Activated T-helper 1 cell treated with anti-CD3 and anti-CD28 coated beads, Interleukin-12 subunit alpha, Interleukin-12 subunit beta, Interleukin-2, Interleukin-4 antibody, amounts not matched to agents 30 ng/mL and 10 ng/mL and 1 ng/mL, durations not matched to agents 14 hours and 24 hours and 36 hours (primary cell): Measurements from ENCODE around the gene LRRTM4. TPM values are rescaled to one million over a fixed set of nuclear protein-coding genes. Genes with fewer than 3 reads are reported as not detected.

ENCODE experiments used
- DNase-seq: peaks from one replicate; pipeline ENCODE4 v3.0.0; 2021; ENCODE audit warnings: low spot score
- H3K27ac Mint-ChIP-seq: one replicate; pipeline ENCODE4 v1.8.0; 2021; ENCODE audit warnings: mild to moderate bottlenecking, mixed read lengths
- H3K27me3 Mint-ChIP-seq: one replicate; pipeline ENCODE4 v1.8.0; 2022; ENCODE audit warnings: mild to moderate bottlenecking, moderate library complexity, mixed read lengths; ENCODE audit not compliant: insufficient read depth
- H3K36me3 Mint-ChIP-seq: one replicate; pipeline ENCODE4 v1.8.0; 2021; ENCODE audit warnings: low read depth, mixed read lengths
- H3K4me1 Mint-ChIP-seq: one replicate; pipeline ENCODE4 v1.8.0; 2021; ENCODE audit warnings: low read depth, mixed read lengths
- H3K4me3 Mint-ChIP-seq: one replicate; pipeline ENCODE4 v1.8.0; 2021; ENCODE audit warnings: mild to moderate bottlenecking, moderate library complexity, mixed read lengths
- H3K9me3 Mint-ChIP-seq: one replicate; pipeline ENCODE4 v1.8.0; 2021; ENCODE audit warnings: mixed read lengths
- intact Hi-C: fragments of 100-400 bp; cut with micrococcal nuclease; formaldehyde crosslinking; loops from one replicate; pipeline ENCODE4 v1.15.1; 2024
- total RNA-seq: library from RNA; stranded (reverse); gene quantifications from 2 replicates; pipeline ENCODE4 v1.2.3, GENCODE V29; 2022

The LRRTM4 gene
- total RNA-seq, 1 donor from 2014 or later = not detected

- no peak for DNase-seq
- intact Hi-C loops = no loop called here
- H3K27me3 Mint-ChIP-seq = no peaks in the 10 kb centered on the region
- no peak overlapping the region for H3K27ac Mint-ChIP-seq
- H3K36me3 Mint-ChIP-seq = no peaks in the 10 kb centered on the region
- H3K9me3 Mint-ChIP-seq = peaks cover 15% of the 10 kb centered on the region
- no peaks in the 10 kb centered on the region for H3K4me1 Mint-ChIP-seq
- no peak overlapping the region for H3K4me3 Mint-ChIP-seq
Observed at GRCh38 chr2:76870581-76870980, 651.6 kb downstream of the LRRTM4 start.

DNA sequence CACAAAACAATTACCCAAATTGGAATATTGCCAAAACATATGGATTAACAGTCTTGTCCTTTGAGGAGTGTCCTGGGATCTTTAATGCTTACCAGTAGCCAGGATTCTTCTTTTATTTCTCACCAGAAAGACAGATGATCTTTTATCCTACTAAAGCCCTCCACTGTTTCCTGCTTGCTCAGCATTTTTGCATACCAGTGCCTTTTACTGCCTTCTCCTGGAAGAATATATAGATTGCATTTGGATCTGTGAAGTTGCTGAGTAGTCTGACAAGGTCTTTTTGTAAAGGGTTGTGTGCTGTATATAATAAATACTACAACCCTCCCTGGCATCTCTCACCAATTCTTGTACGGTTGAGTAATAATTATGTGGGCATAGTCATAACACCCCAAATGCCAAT, 652.2 kb downstream of the LRRTM4 start:
- intact Hi-C loops = no loop called here
- DNase-seq = no peak
- Mint-ChIP-seq H3K27me3 (no peaks in the 10 kb centered on the region), H3K9me3 (peaks cover 15% of the 10 kb centered on the region), H3K36me3 (no peaks in the 10 kb centered on the region), H3K4me1 (no peaks in the 10 kb centered on the region), H3K4me3 (no peak overlapping the region), H3K27ac (no peak overlapping the region)

- Mint-ChIP-seq H3K27me3 (no peaks in the 10 kb centered on the region), H3K4me1 (no peaks in the 10 kb centered on the region), H3K36me3 (no peaks in the 10 kb centered on the region), H3K9me3 (peaks cover 17% of the 10 kb centered on the region), H3K27ac (no peak overlapping the region), H3K4me3 (no peak overlapping the region)
- no peak for DNase-seq
- intact Hi-C loops = no loop called here
Observed at GRCh38 chr2:76867854-76868253, 654.3 kb downstream of the LRRTM4 start.

- Mint-ChIP-seq H3K27ac (no peak overlapping the region), H3K36me3 (no peaks in the 10 kb centered on the region), H3K4me1 (no peaks in the 10 kb centered on the region), H3K4me3 (no peak overlapping the region), H3K9me3 (peaks cover 14% of the 10 kb centered on the region), H3K27me3 (no peaks in the 10 kb centered on the region)
- intact Hi-C loops = no loop called here
- no peak for DNase-seq
Observed at GRCh38 chr2:76866464-76866863, 655.7 kb downstream of the LRRTM4 start.

DNA sequence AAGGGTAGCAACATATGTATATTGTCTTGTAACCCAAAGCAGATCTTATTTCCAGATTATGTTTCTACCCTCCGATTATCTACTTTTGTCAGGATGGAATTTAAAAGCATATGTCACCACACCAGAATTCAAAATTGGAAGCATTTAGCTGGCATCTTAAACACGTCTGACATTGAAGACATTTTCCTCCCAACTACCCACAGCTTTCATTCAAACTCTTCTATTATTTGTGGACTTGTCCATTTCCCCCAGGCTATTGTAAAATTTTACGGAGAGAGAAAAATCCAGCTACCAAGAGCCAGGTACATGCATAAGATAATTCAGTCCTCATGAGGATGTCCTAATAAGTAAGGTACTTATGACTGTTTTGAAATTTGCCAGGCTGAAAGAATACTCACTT, 659.3 kb downstream of the LRRTM4 start:
- Mint-ChIP-seq H3K4me1 (no peaks in the 10 kb centered on the region), H3K27me3 (no peaks in the 10 kb centered on the region), H3K27ac (no peak overlapping the region), H3K36me3 (no peaks in the 10 kb centered on the region), H3K9me3 (peaks cover 14% of the 10 kb centered on the region), H3K4me3 (no peak overlapping the region)
- no peak for DNase-seq
- intact Hi-C loops = no loop called here

DNA sequence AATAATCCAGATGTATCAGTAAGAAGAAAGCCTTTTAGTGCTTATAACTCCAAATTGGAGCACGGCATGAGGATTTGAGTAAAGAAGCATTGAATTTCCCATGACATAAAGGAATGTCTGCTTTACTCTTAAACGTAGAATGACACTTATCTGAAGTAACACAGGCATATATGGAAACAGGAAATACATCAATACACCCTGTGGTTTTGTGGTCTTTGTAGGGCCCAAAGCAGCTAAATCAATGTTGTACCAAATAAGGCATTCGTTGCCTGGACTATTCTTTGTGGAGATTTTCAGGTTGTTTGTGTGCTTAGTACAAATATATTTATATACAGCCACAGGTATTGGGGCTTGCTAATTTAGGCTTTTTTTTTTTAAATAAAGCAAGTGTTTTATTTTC, 660.5 kb downstream of the LRRTM4 start:
- Mint-ChIP-seq H3K27me3 (no peaks in the 10 kb centered on the region), H3K4me3 (no peak overlapping the region), H3K9me3 (peaks cover 14% of the 10 kb centered on the region), H3K4me1 (no peaks in the 10 kb centered on the region), H3K36me3 (no peaks in the 10 kb centered on the region), H3K27ac (no peak overlapping the region)
- no peak for DNase-seq
- intact Hi-C loops = no loop called here

- intact Hi-C loops = no loop called here
- H3K27me3 Mint-ChIP-seq = no peaks in the 10 kb centered on the region
- H3K4me3 Mint-ChIP-seq = no peak overlapping the region
- peaks cover 9% of the 10 kb centered on the region for H3K9me3 Mint-ChIP-seq
- DNase-seq = no peak
- no peaks in the 10 kb centered on the region for H3K4me1 Mint-ChIP-seq
- no peak overlapping the region for H3K27ac Mint-ChIP-seq
- no peaks in the 10 kb centered on the region for H3K36me3 Mint-ChIP-seq
Observed at GRCh38 chr2:76851000-76851399, 671.2 kb downstream of the LRRTM4 start.

DNA sequence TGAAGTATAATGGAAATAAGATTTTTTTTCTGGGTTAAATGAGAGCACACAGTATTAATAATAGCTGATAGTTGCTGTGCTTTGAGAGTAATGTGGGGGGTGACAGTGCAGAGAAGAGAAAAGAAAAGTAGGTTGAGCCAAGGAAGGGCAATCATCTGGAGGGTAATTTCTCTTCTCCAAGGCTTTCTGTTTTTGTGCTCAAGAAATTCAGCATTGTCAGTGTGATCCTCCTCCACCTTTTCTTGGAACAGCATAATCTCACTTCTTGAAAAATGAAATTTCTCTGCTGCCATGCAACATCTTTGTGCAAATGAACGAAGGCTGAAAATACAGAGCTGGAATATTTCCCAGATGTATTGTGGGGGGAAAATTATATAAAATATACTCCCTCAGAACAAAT, 673.1 kb downstream of the LRRTM4 start:
- Mint-ChIP-seq H3K4me3 (no peak overlapping the region), H3K27me3 (no peaks in the 10 kb centered on the region), H3K36me3 (no peaks in the 10 kb centered on the region), H3K9me3 (peaks cover 9% of the 10 kb centered on the region), H3K27ac (no peak overlapping the region), H3K4me1 (no peaks in the 10 kb centered on the region)
- no peak for DNase-seq
- intact Hi-C loops = no loop called here

GRCh38 chr2:76839826-76840225, 682.4 kb downstream of the LRRTM4 start:
- Mint-ChIP-seq H3K9me3 (peaks cover 5% of the 10 kb centered on the region), H3K27me3 (no peaks in the 10 kb centered on the region), H3K4me3 (no peak overlapping the region), H3K36me3 (no peaks in the 10 kb centered on the region), H3K4me1 (no peaks in the 10 kb centered on the region), H3K27ac (no peak overlapping the region)
- DNase-seq = no peak
- intact Hi-C loops = no loop called here

- Mint-ChIP-seq H3K4me3 (no peak overlapping the region), H3K4me1 (no peaks in the 10 kb centered on the region), H3K9me3 (peaks cover under 1% of the 10 kb centered on the region), H3K36me3 (no peaks in the 10 kb centered on the region), H3K27ac (no peak overlapping the region), H3K27me3 (no peaks in the 10 kb centered on the region)
- intact Hi-C loops = no loop called here
- no peak for DNase-seq
Observed at GRCh38 chr2:76829374-76830234, 692.6 kb downstream of the LRRTM4 start.

- Mint-ChIP-seq H3K4me1 (no peaks in the 10 kb centered on the region), H3K27ac (no peak overlapping the region), H3K36me3 (no peaks in the 10 kb centered on the region), H3K4me3 (no peak overlapping the region), H3K9me3 (no peaks in the 10 kb centered on the region), H3K27me3 (no peaks in the 10 kb centered on the region)
- intact Hi-C loops = no loop called here
- DNase-seq = no peak
Observed at GRCh38 chr2:76826691-76827090, 695.5 kb downstream of the LRRTM4 start.

- Mint-ChIP-seq H3K4me1 (no peaks in the 10 kb centered on the region), H3K9me3 (no peaks in the 10 kb centered on the region), H3K27ac (no peak overlapping the region), H3K36me3 (no peaks in the 10 kb centered on the region), H3K4me3 (no peak overlapping the region), H3K27me3 (no peaks in the 10 kb centered on the region)
- intact Hi-C loops = no loop called here
- DNase-seq = no peak
Observed at GRCh38 chr2:76825140-76825970, 696.8 kb downstream of the LRRTM4 start.

GRCh38 chr2:76821731-76822130, 700.4 kb downstream of the LRRTM4 start:
- Mint-ChIP-seq H3K27ac (no peak overlapping the region), H3K4me1 (no peaks in the 10 kb centered on the region), H3K4me3 (no peak overlapping the region), H3K27me3 (no peaks in the 10 kb centered on the region), H3K9me3 (peaks cover 4% of the 10 kb centered on the region), H3K36me3 (no peaks in the 10 kb centered on the region)
- DNase-seq = no peak
- intact Hi-C loops = no loop called here
